BLaER1 (cell line): ENCODE results near the gene ANKRD63.
A peak's percentile ranks its signal among the peaks of the same experiment; 100 is the strongest.

ENCODE experiments used
- H3K27ac ChIP-seq: shearing (Covaris generic); formaldehyde crosslinking; 2 replicates; pipeline ENCODE4 v1.8.1; 2022
- H3K27me3 ChIP-seq: shearing (Covaris generic); formaldehyde crosslinking; 2 replicates; pipeline ENCODE4 v1.8.1; 2022
- H3K36me3 ChIP-seq: shearing (Covaris generic); formaldehyde crosslinking; 2 replicates; pipeline ENCODE4 v1.8.1; 2022
- H3K4me1 ChIP-seq: shearing (Covaris generic); formaldehyde crosslinking; 2 replicates; pipeline ENCODE4 v1.8.1; 2022
- H3K4me2 ChIP-seq: shearing (Covaris generic); formaldehyde crosslinking; 2 replicates; pipeline ENCODE4 v1.8.1; 2022
- H3K4me3 ChIP-seq: shearing (Covaris generic); formaldehyde crosslinking; 2 replicates; pipeline ENCODE4 v1.8.1; 2022
- H3K9ac ChIP-seq: shearing (Covaris generic); formaldehyde crosslinking; 2 replicates; pipeline ENCODE4 v1.8.1; 2022
- H3K9me3 ChIP-seq: shearing (Covaris generic); formaldehyde crosslinking; 2 replicates; pipeline ENCODE4 v1.8.1; 2022
- H4K20me1 ChIP-seq: shearing (Covaris generic); formaldehyde crosslinking; 2 replicates; pipeline ENCODE4 v1.8.1; 2022
- Cebpa-rat ChIP-seq: shearing (Covaris generic); IDR thresholded peaks from 2 replicates; pipeline ENCODE4 v1.8.1; 2022

Gene ANKRD63

GRCh38 chr15:40264321-40265153 is 18.3 kb downstream of the ANKRD63 start:
- Histone ChIP-seq H3K9me3 (no peaks in the 10 kb centered on the region), H3K27ac (no peak overlapping the region), H3K4me1 (peaks cover 12% of the 10 kb centered on the region), H3K36me3 (no peaks in the 10 kb centered on the region), H3K4me3 (no peak overlapping the region), H3K9ac (no peak overlapping the region), H3K27me3 (no peaks in the 10 kb centered on the region), H4K20me1 (no peaks in the 10 kb centered on the region), H3K4me2 (no peak overlapping the region)
- TF ChIP-seq Cebpa-rat: no peak

GRCh38 chr15:40263024-40263754 is 19.7 kb downstream of the ANKRD63 start:
- Histone ChIP-seq H3K27me3 (no peaks in the 10 kb centered on the region), H3K27ac (no peak overlapping the region), H3K4me3 (no peak overlapping the region), H3K36me3 (no peaks in the 10 kb centered on the region), H4K20me1 (no peaks in the 10 kb centered on the region), H3K4me2 (no peak overlapping the region), H3K9ac (no peak overlapping the region), H3K4me1 (peaks cover 22% of the 10 kb centered on the region), H3K9me3 (no peaks in the 10 kb centered on the region)
- no peak for TF ChIP-seq Cebpa-rat

GRCh38 chr15:40259021-40259420 is 23.8 kb downstream of the ANKRD63 start:
- no peaks in the 10 kb centered on the region for H4K20me1 ChIP-seq
- H3K4me1 ChIP-seq: peaks cover 24% of the 10 kb centered on the region
- H3K9me3 ChIP-seq: no peaks in the 10 kb centered on the region
- peak overlapping the region; percentile 5; the same call in 1 of the 2 replicates for H3K9ac ChIP-seq
- H3K4me2 ChIP-seq: peak overlapping the region; percentile 35
- no peak overlapping the region for H3K4me3 ChIP-seq
- no peak for TF ChIP-seq Cebpa-rat
- H3K36me3 ChIP-seq: no peaks in the 10 kb centered on the region
- H3K27me3 ChIP-seq: peaks cover 19% of the 10 kb centered on the region
- no peak overlapping the region for H3K27ac ChIP-seq

- no peak for TF ChIP-seq Cebpa-rat
- peaks cover 24% of the 10 kb centered on the region for H3K27me3 ChIP-seq
- peak overlapping the region; percentile 35 for H3K4me2 ChIP-seq
- no peaks in the 10 kb centered on the region for H3K9me3 ChIP-seq
- H3K36me3 ChIP-seq: no peaks in the 10 kb centered on the region
- H4K20me1 ChIP-seq: peaks cover 1% of the 10 kb centered on the region; the same call in 1 of the 2 replicates
- no peak overlapping the region for H3K4me3 ChIP-seq
- no peak overlapping the region for H3K27ac ChIP-seq
- H3K4me1 ChIP-seq: peaks cover 24% of the 10 kb centered on the region
- peak overlapping the region; percentile 5; the same call in 1 of the 2 replicates for H3K9ac ChIP-seq
Observed at GRCh38 chr15:40258544-40258943, 24.3 kb downstream of the ANKRD63 start.

GRCh38 chr15:40257656-40258450 is 25.0 kb downstream of the ANKRD63 start:
- Histone ChIP-seq H3K4me3 (no peak overlapping the region), H3K4me2 (no peak overlapping the region), H3K4me1 (peaks cover 30% of the 10 kb centered on the region), H3K27ac (no peak overlapping the region), H3K9me3 (no peaks in the 10 kb centered on the region), H3K36me3 (no peaks in the 10 kb centered on the region), H3K9ac (no peak overlapping the region), H3K27me3 (peaks cover 30% of the 10 kb centered on the region), H4K20me1 (peaks cover 8% of the 10 kb centered on the region; the same call in 1 of the 2 replicates)
- TF ChIP-seq Cebpa-rat: no peak

- Histone ChIP-seq H3K4me3 (no peak overlapping the region), H3K27me3 (peaks cover 42% of the 10 kb centered on the region), H3K4me2 (no peak overlapping the region), H3K4me1 (peaks cover 35% of the 10 kb centered on the region), H3K9me3 (no peaks in the 10 kb centered on the region), H4K20me1 (peaks cover 18% of the 10 kb centered on the region; the same call in 1 of the 2 replicates), H3K27ac (no peak overlapping the region), H3K9ac (no peak overlapping the region), H3K36me3 (no peaks in the 10 kb centered on the region)
- TF ChIP-seq Cebpa-rat: no peak
Observed at GRCh38 chr15:40256638-40257235, 26.1 kb downstream of the ANKRD63 start.

GRCh38 chr15:40255033-40255432 is 27.8 kb downstream of the ANKRD63 start:
- no peak overlapping the region for H3K27ac ChIP-seq
- H3K9ac ChIP-seq: no peak overlapping the region
- peaks cover 59% of the 10 kb centered on the region for H3K27me3 ChIP-seq
- peaks cover 28% of the 10 kb centered on the region; the same call in 1 of the 2 replicates for H4K20me1 ChIP-seq
- no peak overlapping the region for H3K4me3 ChIP-seq
- no peak for TF ChIP-seq Cebpa-rat
- peaks cover 35% of the 10 kb centered on the region for H3K4me1 ChIP-seq
- no peaks in the 10 kb centered on the region for H3K36me3 ChIP-seq
- no peaks in the 10 kb centered on the region for H3K9me3 ChIP-seq
- peak overlapping the region; percentile 20 for H3K4me2 ChIP-seq

- no peak for TF ChIP-seq Cebpa-rat
- Histone ChIP-seq H3K4me3 (no peak overlapping the region), H3K27ac (no peak overlapping the region), H4K20me1 (peaks cover 28% of the 10 kb centered on the region; the same call in 1 of the 2 replicates), H3K9me3 (no peaks in the 10 kb centered on the region), H3K36me3 (no peaks in the 10 kb centered on the region), H3K4me1 (peaks cover 35% of the 10 kb centered on the region), H3K27me3 (peaks cover 64% of the 10 kb centered on the region), H3K9ac (no peak overlapping the region), H3K4me2 (no peak overlapping the region)
Observed at GRCh38 chr15:40254452-40254851, 28.4 kb downstream of the ANKRD63 start.

GRCh38 chr15:40253167-40253790 is 29.6 kb downstream of the ANKRD63 start:
- H3K36me3 ChIP-seq: no peaks in the 10 kb centered on the region
- H3K4me2 ChIP-seq: peak overlapping the region; percentile 84
- H3K4me1 ChIP-seq: peaks cover 26% of the 10 kb centered on the region
- H3K4me3 ChIP-seq: peak overlapping the region; percentile 62
- no peak overlapping the region for H3K9ac ChIP-seq
- TF ChIP-seq Cebpa-rat: no peak
- no peak overlapping the region for H3K27ac ChIP-seq
- H3K9me3 ChIP-seq: no peaks in the 10 kb centered on the region
- H3K27me3 ChIP-seq: peaks cover 64% of the 10 kb centered on the region
- H4K20me1 ChIP-seq: peaks cover 28% of the 10 kb centered on the region; the same call in 1 of the 2 replicates
